ENCODE results near the gene PLXNC1. TPM values are rescaled to one million over a fixed set of nuclear protein-coding genes. Genes with fewer than 3 reads are reported as not detected.

PLXNC1 gene
- total RNA-seq, 1 donor: 40.4 TPM

GRCh38 chr12:94230357-94230905, 82.1 kb downstream of the PLXNC1 start:
- Histone ChIP-seq H3K4me3 (ENCODE audit: low read length) (no peak overlapping the region), H3K9me3 (ENCODE audit: low read depth, low read length) (no peaks in the 10 kb centered on the region), H3K4me1 (ENCODE audit: insufficient read depth, low read length) (peaks cover 17% of the 10 kb centered on the region), H3K27me3 (ENCODE audit: insufficient read depth, low read length) (no peaks in the 10 kb centered on the region)

- peaks cover 17% of the 10 kb centered on the region for H3K4me1 ChIP-seq (ENCODE audit: insufficient read depth, low read length)
- H3K27me3 ChIP-seq (ENCODE audit: insufficient read depth, low read length): no peaks in the 10 kb centered on the region
- no peaks in the 10 kb centered on the region for H3K9me3 ChIP-seq (ENCODE audit: low read depth, low read length)
- no peak overlapping the region for H3K4me3 ChIP-seq (ENCODE audit: low read length)
Measured at GRCh38 chr12:94231709-94232108, 83.3 kb downstream of the PLXNC1 start.

- Histone ChIP-seq H3K4me1 (ENCODE audit: insufficient read depth, low read length) (peaks cover 23% of the 10 kb centered on the region), H3K27me3 (ENCODE audit: insufficient read depth, low read length) (no peaks in the 10 kb centered on the region)
Measured at GRCh38 chr12:94235848-94236247, 87.5 kb downstream of the PLXNC1 start.

GRCh38 chr12:94239332-94239993, 91.1 kb downstream of the PLXNC1 start:
- H3K4me3 ChIP-seq (ENCODE audit: low read length): no peak overlapping the region
- H3K4me1 ChIP-seq (ENCODE audit: insufficient read depth, low read length): peaks cover 44% of the 10 kb centered on the region
- H3K27me3 ChIP-seq (ENCODE audit: insufficient read depth, low read length): no peaks in the 10 kb centered on the region
- H3K9me3 ChIP-seq (ENCODE audit: low read depth, low read length): no peaks in the 10 kb centered on the region

More at GRCh38 chr12:94235848-94236247, 87.5 kb downstream of the PLXNC1 start:
- Histone ChIP-seq H3K9me3 (ENCODE audit: low read depth, low read length) (no peaks in the 10 kb centered on the region), H3K4me3 (ENCODE audit: low read length) (no peak overlapping the region)

- Histone ChIP-seq H3K27me3 (ENCODE audit: insufficient read depth, low read length) (no peaks in the 10 kb centered on the region), H3K4me3 (ENCODE audit: low read length) (no peak overlapping the region)
Measured at GRCh38 chr12:94240171-94240570, 91.8 kb downstream of the PLXNC1 start.

GRCh38 chr12:94242901-94243300, 94.5 kb downstream of the PLXNC1 start:
- Histone ChIP-seq H3K9me3 (ENCODE audit: low read depth, low read length) (no peaks in the 10 kb centered on the region), H3K27me3 (ENCODE audit: insufficient read depth, low read length) (no peaks in the 10 kb centered on the region), H3K4me3 (ENCODE audit: low read length) (no peak overlapping the region), H3K4me1 (ENCODE audit: insufficient read depth, low read length) (peaks cover 66% of the 10 kb centered on the region)

More at GRCh38 chr12:94240171-94240570, 91.8 kb downstream of the PLXNC1 start:
- H3K9me3 ChIP-seq (ENCODE audit: low read depth, low read length): no peaks in the 10 kb centered on the region
- H3K4me1 ChIP-seq (ENCODE audit: insufficient read depth, low read length): peaks cover 51% of the 10 kb centered on the region

- Histone ChIP-seq H3K4me1 (ENCODE audit: insufficient read depth, low read length) (peaks cover 64% of the 10 kb centered on the region), H3K4me3 (ENCODE audit: low read length) (no peak overlapping the region), H3K9me3 (ENCODE audit: low read depth, low read length) (no peaks in the 10 kb centered on the region), H3K27me3 (ENCODE audit: insufficient read depth, low read length) (no peaks in the 10 kb centered on the region)
Measured at GRCh38 chr12:94244165-94245133, 96.1 kb downstream of the PLXNC1 start.

- Histone ChIP-seq H3K4me3 (ENCODE audit: low read length) (no peak overlapping the region), H3K9me3 (ENCODE audit: low read depth, low read length) (no peaks in the 10 kb centered on the region), H3K4me1 (ENCODE audit: insufficient read depth, low read length) (peaks cover 50% of the 10 kb centered on the region), H3K27me3 (ENCODE audit: insufficient read depth, low read length) (no peaks in the 10 kb centered on the region)
Measured at GRCh38 chr12:94245631-94246383, 97.4 kb downstream of the PLXNC1 start.

GRCh38 chr12:94247246-94247645, 98.9 kb downstream of the PLXNC1 start:
- Histone ChIP-seq H3K27me3 (ENCODE audit: insufficient read depth, low read length) (no peaks in the 10 kb centered on the region), H3K4me3 (ENCODE audit: low read length) (no peak overlapping the region), H3K9me3 (ENCODE audit: low read depth, low read length) (no peaks in the 10 kb centered on the region), H3K4me1 (ENCODE audit: insufficient read depth, low read length) (peaks cover 41% of the 10 kb centered on the region)

GRCh38 chr12:94248582-94248981, 100.2 kb downstream of the PLXNC1 start:
- Histone ChIP-seq H3K9me3 (ENCODE audit: low read depth, low read length) (no peaks in the 10 kb centered on the region), H3K4me3 (ENCODE audit: low read length) (no peak overlapping the region), H3K4me1 (ENCODE audit: insufficient read depth, low read length) (peaks cover 28% of the 10 kb centered on the region), H3K27me3 (ENCODE audit: insufficient read depth, low read length) (no peaks in the 10 kb centered on the region)

- Histone ChIP-seq H3K9me3 (ENCODE audit: low read depth, low read length) (no peaks in the 10 kb centered on the region), H3K27me3 (ENCODE audit: insufficient read depth, low read length) (no peaks in the 10 kb centered on the region), H3K4me3 (ENCODE audit: low read length) (no peak overlapping the region), H3K4me1 (ENCODE audit: insufficient read depth, low read length) (peaks cover 16% of the 10 kb centered on the region)
Measured at GRCh38 chr12:94250130-94250529, 101.8 kb downstream of the PLXNC1 start.

- Histone ChIP-seq H3K27me3 (ENCODE audit: insufficient read depth, low read length) (no peaks in the 10 kb centered on the region), H3K9me3 (ENCODE audit: low read depth, low read length) (no peaks in the 10 kb centered on the region), H3K4me3 (ENCODE audit: low read length) (no peak overlapping the region), H3K4me1 (ENCODE audit: insufficient read depth, low read length) (peaks cover 3% of the 10 kb centered on the region)
Measured at GRCh38 chr12:94254270-94254669, 105.9 kb downstream of the PLXNC1 start.

GRCh38 chr12:94255006-94255405, 106.6 kb downstream of the PLXNC1 start:
- H3K9me3 ChIP-seq (ENCODE audit: low read depth, low read length): no peaks in the 10 kb centered on the region
- peaks cover 3% of the 10 kb centered on the region for H3K4me1 ChIP-seq (ENCODE audit: insufficient read depth, low read length)
- no peaks in the 10 kb centered on the region for H3K27me3 ChIP-seq (ENCODE audit: insufficient read depth, low read length)
- no peak overlapping the region for H3K4me3 ChIP-seq (ENCODE audit: low read length)

- H3K9me3 ChIP-seq (ENCODE audit: low read depth, low read length): no peaks in the 10 kb centered on the region
Measured at GRCh38 chr12:94255428-94255827, 107.1 kb downstream of the PLXNC1 start.

More at GRCh38 chr12:94255428-94255827, 107.1 kb downstream of the PLXNC1 start:
- H3K4me3 ChIP-seq (ENCODE audit: low read length): no peak overlapping the region
- H3K27me3 ChIP-seq (ENCODE audit: insufficient read depth, low read length): no peaks in the 10 kb centered on the region
- H3K4me1 ChIP-seq (ENCODE audit: insufficient read depth, low read length): peaks cover 3% of the 10 kb centered on the region
